GM10248 (cell line): ENCODE data around the gene PAPLN.

Experiments used
- CTCF ChIA-PET: fragments of 300-600 bp; sonication (Branson Sonifier 250); formaldehyde crosslinking; extraction: SDS; loops from one replicate; lab custom pipeline; 2021; ENCODE audit warnings: antibody characterized with exemption; lab: Yijun Ruan, JAX
- POLR2A ChIA-PET: fragments of 350-650 bp; sonication (Branson Sonifier 250); formaldehyde crosslinking; extraction: SDS; loops from one replicate; lab custom pipeline; 2020; ENCODE audit warnings: antibody characterized with exemption; lab: Yijun Ruan, JAX
- DNase-seq: peaks from one replicate; pipeline ENCODE4 v3.0.0; 2012; ENCODE audit errors: extremely low spot score
- TF ChIP-seq, protein P1 (sequence below): IDR thresholded peaks from 2 replicates; pipeline ENCODE4 v1.5.1; 2012; ENCODE audit warnings: mild to moderate bottlenecking, low read depth; ENCODE audit errors: extremely low read depth, missing control alignments, control extremely low read depth

PAPLN gene

GRCh38 chr14:73207615-73208014 lies 29.7 kb upstream of the PAPLN start:
- POLR2A ChIA-PET = no interaction called here
- CTCF ChIA-PET = interaction anchor here (1.6 kb wide), 1 partner anchor 15 kb away, joined by 4 read pairs; no protein-coding TSS in a partner anchor
- no peak for DNase-seq
- TF ChIP-seq, protein P1, sequence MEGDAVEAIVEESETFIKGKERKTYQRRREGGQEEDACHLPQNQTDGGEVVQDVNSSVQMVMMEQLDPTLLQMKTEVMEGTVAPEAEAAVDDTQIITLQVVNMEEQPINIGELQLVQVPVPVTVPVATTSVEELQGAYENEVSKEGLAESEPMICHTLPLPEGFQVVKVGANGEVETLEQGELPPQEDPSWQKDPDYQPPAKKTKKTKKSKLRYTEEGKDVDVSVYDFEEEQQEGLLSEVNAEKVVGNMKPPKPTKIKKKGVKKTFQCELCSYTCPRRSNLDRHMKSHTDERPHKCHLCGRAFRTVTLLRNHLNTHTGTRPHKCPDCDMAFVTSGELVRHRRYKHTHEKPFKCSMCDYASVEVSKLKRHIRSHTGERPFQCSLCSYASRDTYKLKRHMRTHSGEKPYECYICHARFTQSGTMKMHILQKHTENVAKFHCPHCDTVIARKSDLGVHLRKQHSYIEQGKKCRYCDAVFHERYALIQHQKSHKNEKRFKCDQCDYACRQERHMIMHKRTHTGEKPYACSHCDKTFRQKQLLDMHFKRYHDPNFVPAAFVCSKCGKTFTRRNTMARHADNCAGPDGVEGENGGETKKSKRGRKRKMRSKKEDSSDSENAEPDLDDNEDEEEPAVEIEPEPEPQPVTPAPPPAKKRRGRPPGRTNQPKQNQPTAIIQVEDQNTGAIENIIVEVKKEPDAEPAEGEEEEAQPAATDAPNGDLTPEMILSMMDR = no peak

GRCh38 chr14:73208390-73208789 lies 28.9 kb upstream of the PAPLN start:
- TF ChIP-seq, protein P1 = no peak
- CTCF ChIA-PET = interaction anchor here (1.2 to 1.6 kb wide), 2 partner anchors 14 to 59 kb away, joined by 3 to 4 read pairs; no protein-coding TSS in a partner anchor
- POLR2A ChIA-PET = no interaction called here
- DNase-seq = no peak

- DNase-seq = no peak
- CTCF ChIA-PET = interaction anchor here (1.2 to 1.6 kb wide), 2 partner anchors 14 to 58 kb away, joined by 3 to 4 read pairs; no protein-coding TSS in a partner anchor
- POLR2A ChIA-PET = no interaction called here
- TF ChIP-seq, protein P1 = no peak
These were observed 28.5 kb upstream of the PAPLN start for GRCh38 chr14:73208846-73209245.

DNA sequence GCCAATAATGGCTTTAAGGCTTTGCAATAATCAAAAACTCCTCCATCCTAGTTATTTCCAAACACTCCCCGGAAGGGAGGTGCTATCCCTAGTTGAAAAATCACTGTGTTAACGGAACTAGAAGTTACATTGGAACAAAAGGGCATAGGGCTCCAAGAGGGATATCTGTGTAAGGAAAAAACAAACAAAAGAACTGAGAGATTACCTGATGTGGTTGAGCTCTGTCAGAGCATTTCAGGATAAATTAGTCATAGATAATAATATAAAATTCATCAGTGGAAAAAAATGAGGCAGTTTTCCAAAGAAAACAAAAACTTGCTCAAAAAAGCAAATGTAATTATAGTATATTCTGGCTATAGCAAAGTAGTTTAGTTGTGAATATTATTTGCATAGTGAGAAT lies 27.4 kb upstream of the PAPLN start:
- TF ChIP-seq, protein P1 = no peak
- DNase-seq = no peak
- ChIA-PET POLR2A (no interaction called here), CTCF (interaction anchor here (1.0 to 2.0 kb wide), 2 partner anchors 10 to 13 kb away, joined by 3 to 9 read pairs; no protein-coding TSS in a partner anchor)

GRCh38 chr14:73211251-73212040 lies 25.9 kb upstream of the PAPLN start:
- ChIA-PET POLR2A (no interaction called here), CTCF (interaction anchor here (1.0 to 2.0 kb wide), 5 partner anchors 9 to 84 kb away, joined by 3 to 9 read pairs (median 4); no protein-coding TSS in a partner anchor)
- TF ChIP-seq, protein P1 = no peak
- DNase-seq = no peak

DNA sequence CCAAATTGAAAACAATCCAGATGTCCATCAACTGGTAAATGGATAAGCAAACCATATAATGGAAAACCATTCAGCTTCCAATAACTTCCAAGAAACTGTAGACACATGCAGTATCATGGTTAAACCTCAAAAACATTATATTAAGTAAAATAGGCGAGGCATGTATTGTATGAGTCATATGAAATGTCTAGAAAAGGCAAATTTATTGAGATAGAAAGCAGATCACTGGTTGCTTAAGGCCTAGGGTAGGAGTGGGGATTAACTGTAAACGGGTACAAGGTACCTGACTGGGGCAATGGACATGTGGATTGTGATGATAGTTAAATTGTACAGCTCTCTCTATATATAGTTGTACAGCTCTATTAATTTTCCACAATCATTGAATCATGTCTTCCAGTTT lies 21.3 kb upstream of the PAPLN start:
- TF ChIP-seq, protein P1 = no peak
- POLR2A ChIA-PET = no interaction called here
- CTCF ChIA-PET = interaction anchor here (1.3 to 4.2 kb wide), 3 partner anchors 17 to 59 kb away, joined by 3 to 14 read pairs (median 3); no protein-coding TSS in a partner anchor

More for the DNA sequence above, 21.3 kb upstream of the PAPLN start:
- DNase-seq = no peak
